Ishikawa (cell line): ENCODE measurements around the gene LIMD2.

Source experiments
- CREB1 ChIP-seq: IDR thresholded peaks from 2 replicates; pipeline ENCODE4 v1.6.1; 2012; ENCODE audit warnings: low read depth
- EP300 ChIP-seq: IDR thresholded peaks from 2 replicates; pipeline ENCODE4 v1.6.1; 2012; ENCODE audit warnings: borderline replicate concordance
- REST ChIP-seq: IDR thresholded peaks from 2 replicates; pipeline ENCODE4 v1.6.1; 2012; ENCODE audit warnings: low read depth, mild to moderate bottlenecking

GRCh38 chr17:63646488-63646806 lies 53.5 kb downstream of the LIMD2 start:
- TF ChIP-seq REST: no peak
- TF ChIP-seq EP300: no peak
- no peak for TF ChIP-seq CREB1
